Measurements from ENCODE around the gene ZNF506. TPM values are rescaled to one million over a fixed set of nuclear protein-coding genes. Genes with fewer than 3 reads are reported as not detected.

Gene ZNF506
- total RNA-seq, 1 donor = 7.1 TPM

DNA sequence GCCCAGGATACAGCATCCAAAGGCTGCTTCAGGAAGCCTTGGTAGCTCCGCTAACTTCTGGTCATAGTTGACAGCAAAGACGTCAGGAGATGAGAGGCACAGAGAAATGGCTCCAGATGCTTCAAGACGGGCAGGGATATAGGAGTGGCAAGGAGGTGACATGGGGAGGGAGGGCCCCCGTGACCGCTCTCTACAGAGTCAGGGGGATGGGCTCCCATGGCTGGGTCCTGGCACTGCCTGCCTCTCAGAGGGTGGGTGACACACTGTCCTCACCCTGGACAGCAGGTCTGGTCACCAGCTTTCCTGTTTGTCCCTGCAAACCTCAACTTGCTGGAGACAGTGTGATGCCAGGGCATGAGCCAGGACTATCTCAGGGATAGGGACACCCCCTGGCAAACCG is 78.4 kb downstream of the ZNF506 start:
- no peak overlapping the region for H3K4me3 ChIP-seq (ENCODE audit: low read depth, low read length)
- DNase-seq (ENCODE audit: low read depth) = no peak
- TF ChIP-seq, protein P1, sequence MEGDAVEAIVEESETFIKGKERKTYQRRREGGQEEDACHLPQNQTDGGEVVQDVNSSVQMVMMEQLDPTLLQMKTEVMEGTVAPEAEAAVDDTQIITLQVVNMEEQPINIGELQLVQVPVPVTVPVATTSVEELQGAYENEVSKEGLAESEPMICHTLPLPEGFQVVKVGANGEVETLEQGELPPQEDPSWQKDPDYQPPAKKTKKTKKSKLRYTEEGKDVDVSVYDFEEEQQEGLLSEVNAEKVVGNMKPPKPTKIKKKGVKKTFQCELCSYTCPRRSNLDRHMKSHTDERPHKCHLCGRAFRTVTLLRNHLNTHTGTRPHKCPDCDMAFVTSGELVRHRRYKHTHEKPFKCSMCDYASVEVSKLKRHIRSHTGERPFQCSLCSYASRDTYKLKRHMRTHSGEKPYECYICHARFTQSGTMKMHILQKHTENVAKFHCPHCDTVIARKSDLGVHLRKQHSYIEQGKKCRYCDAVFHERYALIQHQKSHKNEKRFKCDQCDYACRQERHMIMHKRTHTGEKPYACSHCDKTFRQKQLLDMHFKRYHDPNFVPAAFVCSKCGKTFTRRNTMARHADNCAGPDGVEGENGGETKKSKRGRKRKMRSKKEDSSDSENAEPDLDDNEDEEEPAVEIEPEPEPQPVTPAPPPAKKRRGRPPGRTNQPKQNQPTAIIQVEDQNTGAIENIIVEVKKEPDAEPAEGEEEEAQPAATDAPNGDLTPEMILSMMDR (IDR thresholded peaks at IDR 0.05; ENCODE audit: insufficient read depth, low read length) = no peak

DNA sequence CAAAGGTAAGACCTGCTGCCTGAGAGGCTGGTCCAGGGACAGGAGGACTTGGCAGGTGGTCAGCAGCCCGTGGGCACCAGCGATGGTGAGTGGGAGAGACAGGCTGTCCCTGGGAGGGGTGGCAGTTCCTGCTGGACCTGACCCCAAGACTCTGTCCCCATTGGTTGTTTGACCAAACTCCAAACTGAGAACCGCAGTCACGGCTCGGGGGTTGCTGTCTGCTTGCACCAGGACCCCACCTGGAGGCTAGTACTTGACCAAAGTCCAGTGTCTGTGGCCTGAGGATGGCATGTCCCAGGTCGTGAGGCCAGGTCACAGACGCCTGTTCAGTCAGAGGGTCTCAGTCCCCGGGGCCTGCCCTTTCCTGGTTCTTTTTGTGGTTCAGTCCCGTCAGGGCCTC is 78.8 kb downstream of the ZNF506 start:
- TF ChIP-seq, protein P1 (IDR thresholded peaks at IDR 0.05; ENCODE audit: insufficient read depth, low read length) = no peak
- no peak overlapping the region for H3K4me3 ChIP-seq (ENCODE audit: low read depth, low read length)
- no peak for DNase-seq (ENCODE audit: low read depth)

Small RNAs within 50 kb of the gene (small RNA-seq; reads per million reads assigned to genes)
- gene AC011477.5 = not detected

Other genes starting within 250 kb of the ZNF506 start
- gene PBX4, start 203.1 kb downstream of the ZNF506 start, total RNA-seq (ENCODE audit: low replicate concordance) = 0.33 and 0.45 TPM in 2 replicates
- 0.33 and 1.1 TPM in 2 replicates for gene LPAR2, start 193.5 kb downstream of the ZNF506 start, total RNA-seq (ENCODE audit: low replicate concordance)
- 2.0 and 3.2 TPM in 2 replicates for gene GMIP, start 178.1 kb downstream of the ZNF506 start, total RNA-seq (ENCODE audit: low replicate concordance)
- 35.1 and 173 TPM in 2 replicates for gene ATP13A1, start 158.1 kb downstream of the ZNF506 start, total RNA-seq (ENCODE audit: low replicate concordance)
- 3.0 and 6.8 TPM in 2 replicates for gene ZNF101, start 152.9 kb downstream of the ZNF506 start, total RNA-seq (ENCODE audit: low replicate concordance)
- 3.8 and 4.6 TPM in 2 replicates for gene ZNF14, start 88.6 kb downstream of the ZNF506 start, total RNA-seq (ENCODE audit: low replicate concordance)
- 2.3 and 7.0 TPM in 2 replicates for gene ZNF253, start 44.1 kb upstream of the ZNF506 start, total RNA-seq (ENCODE audit: low replicate concordance)
- 2.0 and 10.0 TPM in 2 replicates for gene ZNF93, start 79.2 kb upstream of the ZNF506 start, total RNA-seq (ENCODE audit: low replicate concordance)
- 2.8 and 3.8 TPM in 2 replicates for gene ZNF682, start 217.8 kb upstream of the ZNF506 start, total RNA-seq (ENCODE audit: low replicate concordance)